Muscle layer of colon (tissue), 2 donors: ENCODE results near the gene STX8.
"Not testable (repeated sequence)": the region's sequence is repeated elsewhere in the genome, so short reads cannot be mapped to it uniquely, and the experiment has no call there.

Source experiments
- H3K27ac ChIP-seq: one replicate; pipeline ENCODE4 v1.7.0; 2013; ENCODE audit warnings: low read depth, mild to moderate bottlenecking, low read length, moderate library complexity
- H3K27me3 ChIP-seq, 2 donors: one replicate each; pipeline ENCODE4 v1.7.0; 2013; ENCODE audit warnings: low read length in 2 of 2, mild to moderate bottlenecking in 2 of 2; ENCODE audit not compliant: insufficient read depth in 2 of 2, control insufficient read depth in 1 of 2
- H3K36me3 ChIP-seq: one replicate; pipeline ENCODE4 v1.7.0; 2013; ENCODE audit warnings: mild to moderate bottlenecking, low read length; ENCODE audit not compliant: insufficient read depth
- H3K4me1 ChIP-seq: one replicate; pipeline ENCODE4 v1.7.0; 2013; ENCODE audit warnings: mild to moderate bottlenecking, low read length; ENCODE audit not compliant: insufficient read depth
- H3K4me3 ChIP-seq, 2 donors: one replicate each; pipeline ENCODE4 v1.7.0; 2013; ENCODE audit warnings: low read length in 2 of 2, low read depth in 1 of 2, mild to moderate bottlenecking in 1 of 2, moderate library complexity in 1 of 2
- H3K9ac ChIP-seq: one replicate; pipeline ENCODE4 v1.7.0; 2013; ENCODE audit warnings: low read length
- H3K9me3 ChIP-seq: one replicate; pipeline ENCODE4 v1.7.0; 2013; ENCODE audit warnings: mild to moderate bottlenecking, low read length
- donor health status: abdominal sarcoma.
- donor health status: Adenocarcinoma of cecum.

Gene STX8

GRCh38 chr17:9268546-9268945 is 307.1 kb downstream of the STX8 start:
- H3K27ac ChIP-seq = no peak overlapping the region
- no peaks in the 10 kb centered on the region for H3K4me1 ChIP-seq
- no peaks in the 10 kb centered on the region for H3K9me3 ChIP-seq
- no peaks in the 10 kb centered on the region for H3K27me3 ChIP-seq
- no peaks in the 10 kb centered on the region for H3K36me3 ChIP-seq
- no peak overlapping the region for H3K9ac ChIP-seq
- no peak overlapping the region for H3K4me3 ChIP-seq

- Histone ChIP-seq H3K27ac (no peak overlapping the region), H3K9me3 (no peaks in the 10 kb centered on the region), H3K36me3 (no peaks in the 10 kb centered on the region), H3K9ac (no peak overlapping the region), H3K27me3 (no peaks in the 10 kb centered on the region), H3K4me1 (no peaks in the 10 kb centered on the region), H3K4me3 (no peak overlapping the region)
Measured at GRCh38 chr17:9266697-9267117, 308.9 kb downstream of the STX8 start.

- Histone ChIP-seq H3K27ac (no peak overlapping the region), H3K4me1 (no peaks in the 10 kb centered on the region), H3K4me3 (no peak overlapping the region), H3K9ac (no peak overlapping the region), H3K36me3 (no peaks in the 10 kb centered on the region), H3K9me3 (no peaks in the 10 kb centered on the region), H3K27me3 (no peaks in the 10 kb centered on the region)
Measured at GRCh38 chr17:9266031-9266680, 309.5 kb downstream of the STX8 start.

GRCh38 chr17:9261081-9262012 is 314.3 kb downstream of the STX8 start:
- H3K4me3 ChIP-seq = no peak overlapping the region
- H3K9ac ChIP-seq = no peak overlapping the region
- H3K27ac ChIP-seq = no peak overlapping the region
- H3K9me3 ChIP-seq = no peaks in the 10 kb centered on the region
- H3K27me3 ChIP-seq = no peaks in the 10 kb centered on the region
- H3K36me3 ChIP-seq = no peaks in the 10 kb centered on the region
- H3K4me1 ChIP-seq = no peaks in the 10 kb centered on the region

- no peaks in the 10 kb centered on the region for H3K36me3 ChIP-seq
- no peaks in the 10 kb centered on the region for H3K9me3 ChIP-seq
- H3K27me3 ChIP-seq = no peaks in the 10 kb centered on the region
- no peaks in the 10 kb centered on the region for H3K4me1 ChIP-seq
- H3K9ac ChIP-seq = no peak overlapping the region
- H3K4me3 ChIP-seq = no peak overlapping the region
- H3K27ac ChIP-seq = no peak overlapping the region
Measured at GRCh38 chr17:9259419-9259818, 316.2 kb downstream of the STX8 start.

- H3K9me3 ChIP-seq = no peaks in the 10 kb centered on the region
Measured at GRCh38 chr17:9258115-9259015, 317.3 kb downstream of the STX8 start.

GRCh38 chr17:9257630-9257965 is 318.0 kb downstream of the STX8 start:
- not testable (repeated sequence) for H3K27ac ChIP-seq, H3K9me3 ChIP-seq, H3K36me3 ChIP-seq, H3K27me3 ChIP-seq, H3K4me3 ChIP-seq, H3K4me1 ChIP-seq, H3K9ac ChIP-seq

More at GRCh38 chr17:9258115-9259015, 317.3 kb downstream of the STX8 start:
- Histone ChIP-seq H3K4me1 (no peaks in the 10 kb centered on the region), H3K27ac (no peak overlapping the region), H3K36me3 (no peaks in the 10 kb centered on the region), H3K9ac (no peak overlapping the region), H3K27me3 (no peaks in the 10 kb centered on the region), H3K4me3 (no peak overlapping the region)

GRCh38 chr17:9256751-9257629 is 318.6 kb downstream of the STX8 start:
- H3K4me1 ChIP-seq = no peaks in the 10 kb centered on the region
- no peak overlapping the region for H3K4me3 ChIP-seq
- H3K27ac ChIP-seq = no peak overlapping the region
- no peak overlapping the region for H3K9ac ChIP-seq
- no peaks in the 10 kb centered on the region for H3K9me3 ChIP-seq
- H3K36me3 ChIP-seq = no peaks in the 10 kb centered on the region
- no peaks in the 10 kb centered on the region for H3K27me3 ChIP-seq

GRCh38 chr17:9256361-9256750 is 319.3 kb downstream of the STX8 start:
- Histone ChIP-seq H3K9ac (no peak overlapping the region), H3K27me3 (no peaks in the 10 kb centered on the region), H3K4me3 (no peak overlapping the region), H3K27ac (no peak overlapping the region), H3K36me3 (no peaks in the 10 kb centered on the region), H3K4me1 (no peaks in the 10 kb centered on the region), H3K9me3 (no peaks in the 10 kb centered on the region)

- H3K9me3 ChIP-seq = no peaks in the 10 kb centered on the region
- no peak overlapping the region for H3K4me3 ChIP-seq
- no peaks in the 10 kb centered on the region for H3K36me3 ChIP-seq
- no peak overlapping the region for H3K27ac ChIP-seq
- H3K4me1 ChIP-seq = no peaks in the 10 kb centered on the region
- H3K27me3 ChIP-seq = no peaks in the 10 kb centered on the region
- no peak overlapping the region for H3K9ac ChIP-seq
Measured at GRCh38 chr17:9255833-9256232, 319.8 kb downstream of the STX8 start.
